Activated T-cell treated with anti-CD3 and anti-CD28 coated beads for 4 hours (primary cell): ENCODE measurements around the gene SLC22A3.
A peak's percentile ranks its signal among the peaks of the same experiment; 100 is the strongest.
"Not testable (repeated sequence)": the region's sequence is repeated elsewhere in the genome, so short reads cannot be mapped to it uniquely, and the experiment has no call there.

ENCODE experiments used
- DNase-seq: peaks from one replicate; pipeline ENCODE4 v3.0.0-alpha.2; 2020

Gene SLC22A3

DNA sequence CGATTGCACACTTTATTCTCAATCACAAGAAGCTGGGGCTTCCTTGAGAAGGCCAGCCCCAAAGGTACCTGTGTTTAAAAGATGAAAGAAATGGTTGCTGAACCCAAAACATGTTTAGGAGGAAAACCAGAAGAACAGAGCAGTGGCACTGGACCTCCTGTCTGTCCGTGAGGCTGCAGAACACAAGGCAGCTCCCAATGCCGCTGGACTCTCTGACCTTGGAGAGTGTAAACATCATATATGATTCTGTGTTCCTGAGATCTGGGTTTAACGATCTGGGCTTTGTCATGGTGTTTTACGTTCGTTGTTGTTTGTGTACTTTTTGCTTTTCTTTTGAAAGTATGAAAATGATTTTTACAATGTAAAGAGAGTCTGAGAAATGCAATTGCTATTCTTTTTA, 106.1 kb downstream of the SLC22A3 start:
- no peak for DNase-seq

DNA sequence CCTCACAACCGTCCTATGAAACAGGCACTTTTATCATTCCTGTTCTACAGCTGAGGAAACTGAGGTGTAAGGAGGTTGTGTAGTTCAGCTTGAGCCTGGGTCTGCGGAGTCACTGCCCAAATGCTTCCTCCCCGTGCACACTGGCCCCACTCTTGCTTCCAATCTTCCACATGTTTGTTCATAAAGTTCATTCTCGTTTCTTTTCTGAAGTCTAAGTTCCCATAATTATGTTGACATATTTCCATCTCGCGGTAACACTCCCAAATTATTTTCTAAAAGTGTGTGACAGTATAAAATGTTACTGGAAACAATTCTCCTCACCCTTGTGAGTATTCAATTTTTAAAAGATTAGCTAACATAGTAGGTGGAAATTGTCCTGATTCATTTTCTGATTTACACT, 106.9 kb downstream of the SLC22A3 start:
- DNase-seq = no peak

DNA sequence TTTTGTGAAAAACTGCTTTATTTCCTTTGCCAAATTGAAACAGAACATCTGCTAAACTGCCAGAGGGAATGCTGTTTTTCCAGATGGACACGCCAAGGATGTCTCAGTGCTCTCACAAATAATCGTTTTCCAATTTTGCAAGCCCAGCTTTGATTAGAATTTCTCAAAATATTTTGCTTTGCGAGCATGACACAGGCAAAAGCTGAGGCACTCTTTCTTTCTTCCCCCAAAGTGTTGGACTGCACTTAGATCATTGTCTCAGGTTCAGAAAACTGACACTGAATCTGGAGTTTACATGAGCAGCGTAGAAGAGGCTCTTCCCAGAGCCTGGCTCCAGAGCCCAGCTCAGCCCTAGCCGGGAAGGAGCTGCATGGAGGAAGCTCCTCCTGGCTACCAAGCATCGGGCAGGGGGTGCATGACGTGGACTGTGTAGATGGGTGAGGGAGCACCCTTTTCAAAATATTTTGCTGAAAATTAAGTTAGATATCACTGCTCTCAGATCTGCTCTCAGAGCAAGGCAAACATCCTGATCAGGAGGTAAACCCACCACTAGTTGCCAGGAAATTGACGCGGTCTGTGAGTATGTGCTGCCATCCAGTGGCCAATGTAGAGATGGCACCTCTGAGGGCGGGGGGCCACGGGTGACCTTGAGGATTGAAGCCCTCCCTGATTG, 107.5 kb downstream of the SLC22A3 start:
- DNase-seq = peak; percentile 67

DNA sequence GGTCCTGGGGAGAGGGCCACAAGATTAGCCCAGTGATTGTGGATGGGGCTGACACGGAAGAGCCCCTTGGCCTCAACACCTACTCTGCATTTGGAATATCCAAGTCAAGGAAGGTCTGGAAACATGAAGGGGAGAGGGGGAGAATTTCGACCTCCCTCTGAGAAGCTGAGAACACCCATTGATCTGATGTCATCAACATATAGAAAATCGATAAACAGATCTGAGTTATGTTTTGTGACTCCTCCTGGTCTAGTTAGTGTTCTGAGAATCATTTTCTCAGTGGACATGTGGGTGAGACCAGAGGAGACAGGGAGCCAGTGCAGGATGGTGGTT, 108.0 kb downstream of the SLC22A3 start:
- no peak for DNase-seq

GRCh38 chr6:160457823-160458222, 109.6 kb downstream of the SLC22A3 start:
- no peak for DNase-seq

- DNase-seq = no peak
Observed at GRCh38 chr6:160461641-160462040, 113.5 kb downstream of the SLC22A3 start.

GRCh38 chr6:160462116-160462515, 113.9 kb downstream of the SLC22A3 start:
- no peak for DNase-seq

GRCh38 chr6:160462551-160463109, 114.5 kb downstream of the SLC22A3 start:
- peak; percentile 42 for DNase-seq

DNA sequence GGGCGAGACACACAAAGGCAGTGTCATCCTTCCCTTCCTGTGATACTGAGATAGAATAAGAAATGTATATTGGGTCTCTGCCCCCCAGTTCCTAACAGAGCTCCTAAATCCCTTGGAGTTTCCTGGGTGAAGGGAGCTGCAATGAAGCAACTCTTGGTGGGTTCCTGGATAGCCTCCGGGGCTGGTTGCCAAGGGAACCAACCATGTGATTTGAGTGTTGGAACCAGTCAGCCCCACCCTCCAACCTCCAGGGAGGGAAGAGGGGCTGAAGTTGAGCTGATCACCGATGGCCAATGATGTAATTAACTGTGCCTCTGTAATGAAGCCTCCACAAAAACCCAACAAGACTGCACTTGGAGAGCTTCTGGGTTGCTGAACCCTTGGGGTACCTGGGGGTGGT, 116.6 kb downstream of the SLC22A3 start:
- DNase-seq = no peak

DNA sequence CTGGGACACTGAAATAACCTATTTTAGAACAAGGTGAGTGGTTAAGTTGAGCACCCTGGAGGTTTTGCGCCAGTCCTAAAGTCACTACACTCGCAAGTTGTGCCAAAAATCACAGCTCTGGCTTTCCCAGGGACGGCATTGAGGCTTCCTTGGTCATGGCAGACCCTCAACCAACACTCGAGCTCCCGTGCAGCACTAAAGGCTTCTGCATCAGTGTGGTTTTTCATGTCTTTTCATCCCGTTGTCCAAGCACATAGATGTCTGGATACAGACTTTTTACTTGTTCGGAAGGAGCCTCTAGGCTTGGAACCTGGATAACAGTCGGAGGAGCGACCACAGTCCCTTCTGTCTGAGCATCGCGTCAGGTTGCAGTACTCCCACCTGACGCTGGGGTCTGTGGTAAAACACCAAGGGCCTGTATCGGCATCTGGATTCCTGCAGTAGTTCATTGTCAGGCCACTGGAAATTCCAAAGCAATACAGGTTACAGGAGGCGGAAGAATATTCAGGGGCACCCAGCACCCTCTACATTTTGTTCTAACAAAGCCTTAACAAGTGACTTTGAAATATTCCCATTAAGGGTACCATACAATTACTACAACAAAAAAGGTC, 119.2 kb downstream of the SLC22A3 start:
- DNase-seq = not testable (repeated sequence)

GRCh38 chr6:160469153-160469552, 121.0 kb downstream of the SLC22A3 start:
- no peak for DNase-seq

DNA sequence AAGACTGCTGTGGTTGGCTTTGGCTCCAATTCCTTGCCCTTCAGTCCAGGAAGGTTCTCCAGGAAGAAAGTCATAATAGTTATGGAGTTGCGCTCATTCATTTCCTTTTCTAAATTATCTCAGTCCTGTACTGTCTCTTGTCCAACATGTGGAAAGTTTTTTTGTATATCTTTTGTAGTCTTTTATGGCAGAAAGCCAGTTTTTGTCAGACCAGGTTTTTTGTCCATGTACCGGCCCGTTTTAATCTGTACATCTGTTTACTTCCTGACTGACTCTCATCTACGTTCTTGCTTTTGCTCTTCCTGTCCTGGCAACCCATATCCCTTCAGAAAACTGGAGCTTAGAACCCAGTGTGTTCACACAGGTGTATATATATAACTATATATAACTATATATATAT, 127.9 kb downstream of the SLC22A3 start:
- DNase-seq = not testable (repeated sequence)

DNA sequence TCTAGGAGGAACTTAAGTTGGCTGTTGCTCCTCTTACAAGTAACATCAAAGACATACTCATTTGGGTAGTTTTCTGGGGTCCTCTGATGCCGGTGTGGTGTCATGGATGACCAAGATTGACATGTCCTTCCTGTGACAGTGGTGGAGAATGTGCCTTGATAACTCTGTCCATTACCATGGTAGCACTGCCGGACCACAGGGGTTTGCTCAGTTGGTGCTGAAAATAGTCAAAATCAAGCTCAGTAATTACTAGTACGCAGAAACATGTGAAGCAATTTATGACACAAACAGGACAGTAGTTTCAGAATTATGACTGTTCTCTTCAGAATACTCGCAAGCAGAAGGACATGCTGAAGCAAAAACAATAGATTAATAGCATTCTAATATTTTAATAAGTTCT, 128.9 kb downstream of the SLC22A3 start:
- not testable (repeated sequence) for DNase-seq

DNA sequence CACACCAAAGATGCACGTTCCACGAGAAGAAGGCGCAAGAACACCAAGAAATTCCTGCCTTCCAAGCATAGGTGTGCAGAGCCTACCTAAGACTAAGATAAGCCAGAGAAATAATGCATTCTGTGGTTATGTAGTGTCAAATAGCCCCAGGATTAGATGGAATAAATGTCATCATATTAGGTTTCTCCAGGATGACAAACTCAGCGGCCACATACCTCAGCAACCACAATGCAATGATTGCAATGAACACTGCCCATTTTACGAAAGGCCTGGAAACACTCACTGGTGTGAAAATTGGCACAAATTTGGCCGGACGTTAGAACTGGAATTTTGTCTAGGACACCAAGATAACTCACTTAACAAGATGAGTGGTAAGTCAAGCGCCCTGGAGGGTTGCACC, 129.7 kb downstream of the SLC22A3 start:
- DNase-seq = no peak

DNA sequence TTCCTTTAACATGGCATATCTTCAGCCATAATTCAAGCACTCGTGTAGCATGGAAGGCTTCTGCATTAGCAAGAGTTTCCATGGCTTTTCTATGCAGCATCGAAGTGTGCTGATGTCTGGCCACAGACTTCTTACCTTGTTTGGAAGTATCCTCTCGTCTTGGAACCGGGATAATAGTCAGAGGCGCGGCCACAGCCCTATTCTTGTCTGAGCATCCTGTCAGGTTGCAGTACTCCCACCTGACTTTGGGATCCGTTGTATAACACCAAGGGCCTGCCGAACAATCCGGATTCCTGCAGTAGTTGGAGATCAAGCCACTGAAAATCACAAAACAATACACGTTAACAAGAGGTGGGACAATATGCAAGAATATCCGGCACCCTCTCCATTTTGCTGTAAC, 138.9 kb downstream of the SLC22A3 start:
- no peak for DNase-seq

GRCh38 chr6:160489091-160489490, 140.9 kb downstream of the SLC22A3 start:
- DNase-seq = no peak

DNA sequence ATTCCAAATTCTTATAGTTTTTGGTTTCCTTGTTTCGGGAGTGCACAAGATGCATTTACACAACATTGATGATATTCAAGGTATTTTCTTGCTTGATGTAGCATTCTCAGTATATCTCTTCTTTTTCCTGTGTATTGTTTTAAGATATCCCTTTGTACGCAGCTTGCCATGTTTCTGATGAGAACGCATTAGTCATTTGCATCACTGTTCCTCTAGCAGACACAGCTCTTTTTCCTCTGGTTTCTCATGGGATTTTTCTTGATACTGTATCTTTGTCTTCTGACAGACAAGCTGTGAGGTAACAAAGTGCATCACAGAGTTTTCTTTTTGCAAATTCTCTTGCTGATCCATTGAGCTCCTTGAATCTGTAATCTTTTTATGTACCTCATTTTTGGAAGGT, 146.4 kb downstream of the SLC22A3 start:
- DNase-seq = no peak

DNA sequence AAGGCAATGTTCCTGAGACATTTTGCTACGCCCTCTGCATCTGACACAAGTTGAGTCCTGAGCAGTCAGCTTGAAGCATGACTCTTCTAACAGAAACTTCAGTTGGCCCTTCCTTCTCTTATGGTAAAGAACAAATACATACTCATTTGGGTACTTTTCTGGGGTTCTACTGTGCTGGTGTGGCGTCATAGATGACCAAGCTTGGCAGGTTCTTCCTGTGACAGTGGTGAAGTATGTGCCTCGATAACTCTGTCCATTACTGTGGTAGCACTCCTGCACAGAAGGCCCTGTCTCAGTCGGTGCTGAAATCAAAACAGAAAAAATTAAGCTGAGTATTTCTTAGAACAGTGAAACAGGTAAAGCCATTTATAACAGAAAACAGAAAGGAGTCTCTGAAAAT, 152.5 kb downstream of the SLC22A3 start:
- DNase-seq = no peak
